HepG2 (cell line): ENCODE data around the gene CA5B. TPM values are rescaled to one million over a fixed set of nuclear protein-coding genes. Genes with fewer than 3 reads are reported as not detected.

Experiments
- ELF4 ChIP-seq: sonication (generic); formaldehyde crosslinking; IDR thresholded peaks from 2 replicates; pipeline ENCODE4 v1.5.0; 2020; ENCODE audit warnings: missing genetic modification reagents, mild to moderate bottlenecking, moderate library complexity, borderline replicate concordance
- ETS1 ChIP-seq: sonication (generic); formaldehyde crosslinking; IDR thresholded peaks from 2 replicates; pipeline ENCODE4 v1.4.0; 2020; ENCODE audit warnings: missing genetic modification reagents
- GABPB1 ChIP-seq: IDR thresholded peaks from 2 replicates; pipeline ENCODE4 v1.6.1; 2016; ENCODE audit warnings: mild to moderate bottlenecking, missing genetic modification reagents, moderate library complexity, missing compliant biosample characterization
- IKZF1 ChIP-seq: fragments of 450-650 bp; IDR thresholded peaks from 2 replicates; pipeline ENCODE4 v1.7.1; 2016
- IRX3 ChIP-seq: sonication (generic); formaldehyde crosslinking; IDR thresholded peaks from 2 replicates; pipeline ENCODE4 v1.8.1; 2023; ENCODE audit warnings: mild to moderate bottlenecking, low read depth, missing genetic modification reagents, borderline replicate concordance
- KLF15 ChIP-seq: sonication (generic); formaldehyde crosslinking; IDR thresholded peaks from 2 replicates; pipeline ENCODE4 v1.8.1; 2023; ENCODE audit warnings: borderline replicate concordance, mild to moderate bottlenecking, inconsistent platforms, missing genetic modification reagents, mixed read lengths
- MATR3 ChIP-seq: sonication (generic); formaldehyde crosslinking; IDR thresholded peaks from 2 replicates; pipeline ENCODE4 v1.4.0; 2020; ENCODE audit warnings: missing genetic modification reagents
- NFIC ChIP-seq: IDR thresholded peaks from 2 replicates; pipeline ENCODE4 v1.6.1; 2012; ENCODE audit warnings: mild to moderate bottlenecking, low read length, inconsistent platforms
- NR2F2 ChIP-seq: IDR thresholded peaks from 2 replicates; pipeline ENCODE4 v1.6.1; 2012; ENCODE audit warnings: low read depth, inconsistent platforms, borderline replicate concordance
- RFXANK ChIP-seq: IDR thresholded peaks from 2 replicates; pipeline ENCODE4 v1.6.1; 2016
- RXRA ChIP-seq: sonication (generic); formaldehyde crosslinking; IDR thresholded peaks from 2 replicates; pipeline ENCODE4 v1.5.1; 2020; ENCODE audit warnings: missing genetic modification reagents
- RXRB ChIP-seq: IDR thresholded peaks from 2 replicates; pipeline ENCODE4 v1.6.1; 2016; ENCODE audit warnings: borderline replicate concordance, missing genetic modification reagents, missing compliant biosample characterization
- SNAI1 ChIP-seq: sonication (generic); formaldehyde crosslinking; IDR thresholded peaks from 2 replicates; pipeline ENCODE4 v1.5.0; 2020; ENCODE audit warnings: mild to moderate bottlenecking, missing genetic modification reagents, borderline replicate concordance
- SOX13 ChIP-seq, 3 experiments: fragments of 450-650 bp in 1 of 3; sonication (generic) in 1 of 3; formaldehyde crosslinking in 1 of 3; IDR thresholded peaks in 2 of 3; conservative IDR thresholded peaks in 1 of 3; 2 replicates each; pipeline versions ENCODE4 v1.5.0 to v1.6.1; 2016 to 2020; ENCODE audit warnings: antibody characterized with exemption in 1 of 3, mild to moderate bottlenecking in 1 of 3, missing compliant biosample characterization in 1 of 3, missing genetic modification reagents in 1 of 3, moderate library complexity in 1 of 3
- STAT5B ChIP-seq: sonication (generic); formaldehyde crosslinking; IDR thresholded peaks from 2 replicates; pipeline ENCODE4 v1.4.0; 2020; ENCODE audit warnings: missing genetic modification reagents
- TOE1 ChIP-seq: sonication (generic); formaldehyde crosslinking; IDR thresholded peaks from 2 replicates; pipeline ENCODE4 v1.4.0; 2020; ENCODE audit warnings: mild to moderate bottlenecking, missing genetic modification reagents
- YEATS2 ChIP-seq: sonication (generic); formaldehyde crosslinking; IDR thresholded peaks from 2 replicates; pipeline ENCODE4 v1.4.0; 2020; ENCODE audit warnings: missing genetic modification reagents, borderline replicate concordance
- ZFP91 ChIP-seq: sonication (generic); formaldehyde crosslinking; IDR thresholded peaks from 2 replicates; pipeline ENCODE4 v1.9.0; 2022; ENCODE audit warnings: missing genetic modification reagents, mild to moderate bottlenecking, borderline replicate concordance
- ZNF136 ChIP-seq: sonication (generic); formaldehyde crosslinking; IDR thresholded peaks from 2 replicates; pipeline ENCODE4 v1.8.1; 2022; ENCODE audit warnings: low read depth, mild to moderate bottlenecking, moderate library complexity, missing genetic modification reagents
- ZNF292 ChIP-seq: sonication (generic); formaldehyde crosslinking; IDR thresholded peaks from 2 replicates; pipeline ENCODE4 v1.8.1; 2022; ENCODE audit warnings: mild to moderate bottlenecking, low read depth, missing genetic modification reagents, borderline replicate concordance
- ZNF350 ChIP-seq: sonication (generic); formaldehyde crosslinking; IDR thresholded peaks from 2 replicates; pipeline ENCODE4 v1.4.0; 2020; ENCODE audit warnings: mild to moderate bottlenecking, low read depth, missing genetic modification reagents, borderline replicate concordance
- ZNF451 ChIP-seq: sonication (generic); formaldehyde crosslinking; IDR thresholded peaks from 2 replicates; pipeline ENCODE4 v1.5.0; 2020; ENCODE audit warnings: mild to moderate bottlenecking, missing genetic modification reagents
- ZNF556 ChIP-seq: sonication (generic); formaldehyde crosslinking; IDR thresholded peaks from 2 replicates; pipeline ENCODE4 v1.4.0; 2020; ENCODE audit warnings: mild to moderate bottlenecking, missing genetic modification reagents, borderline replicate concordance
- ZNF607 ChIP-seq: sonication (generic); formaldehyde crosslinking; IDR thresholded peaks from 2 replicates; pipeline ENCODE4 v1.5.1; 2020; ENCODE audit warnings: missing genetic modification reagents, mild to moderate bottlenecking, borderline replicate concordance
- ZNF619 ChIP-seq: sonication (generic); formaldehyde crosslinking; IDR thresholded peaks from 2 replicates; pipeline ENCODE4 v1.4.0; 2020; ENCODE audit warnings: mild to moderate bottlenecking, missing genetic modification reagents
- ZNF652 ChIP-seq: IDR thresholded peaks from 2 replicates; pipeline ENCODE4 v1.6.1; 2016; ENCODE audit warnings: low read depth, borderline replicate concordance
- ZNF841 ChIP-seq: sonication (generic); formaldehyde crosslinking; IDR thresholded peaks from 2 replicates; pipeline ENCODE4 v1.8.1; 2023; ENCODE audit warnings: missing genetic modification reagents, borderline replicate concordance
- polyA plus RNA-seq, 8 experiments: library from polyadenylated mRNA; depleted of rRNA in 3 of 8; stranded (reverse) in 7 of 8; unstranded in 1 of 8; fragments of >200 nt; fragmentation: Illumina TruSeq in 4 of 8; extraction: Trizol in 4 of 8; gene quantifications; 2 replicates each; pipeline versions ENCODE4 v1.2.1 to v1.2.3, GENCODE V29; 2011 to 2016; ENCODE audit warnings: low read depth in 4 of 8, missing spikeins in 1 of 8, mixed read lengths in 1 of 8; ENCODE audit not compliant: insufficient read depth in 1 of 8
- total RNA-seq, 5 experiments: library from RNA; depleted of rRNA; stranded (reverse); fragments of >200 nt; fragmentation: Illumina TruSeq; extraction: Trizol; gene quantifications; 2 replicates each; pipeline ENCODE4 v1.2.3, GENCODE V29; 2016; ENCODE audit warnings: low read depth in 1 of 5
- TF ChIP-seq, protein P1 (sequence below): sonication (generic); formaldehyde crosslinking; IDR thresholded peaks from 2 replicates; pipeline ENCODE4 v1.4.0; 2020; ENCODE audit warnings: mild to moderate bottlenecking, missing genetic modification reagents

The CA5B gene
- total and polyA plus RNA-seq, 2 of the 13 experiments (the other 11 are each of a cell fraction or from before 2014, with no cell fraction given): 1.7 to 2.2 TPM

GRCh38 chrX:15744181-15744867 lies 6.3 kb downstream of the CA5B start (continued):
- TF ChIP-seq SOX13 (IDR thresholded peaks at IDR 0.05) (peak; percentile 75), SOX13 (CRISPR knock-in tag; conservative IDR thresholded peaks at IDR 0.05 in 1 of 2, IDR thresholded peaks at IDR 0.05 in 1 of 2) (peak in 1 of 2 experiments; percentile 98; a peak in 2 of 4 replicates), ZNF619 (CRISPR knock-in tag) (no peak), RXRB (peak; percentile 70; the same call in 1 of the 2 replicates), RFXANK (CRISPR knock-in tag) (no peak), GABPB1 (CRISPR knock-in tag) (peak; percentile 44), STAT5B (no peak), ZNF350 (CRISPR knock-in tag) (peak; percentile 65; the same call in 1 of the 2 replicates), RXRA (peak; percentile 94), ZNF451 (CRISPR knock-in tag) (no peak), KLF15 (no peak), NR2F2 (peak; percentile 71; the same call in 1 of the 2 replicates), YEATS2 (CRISPR knock-in tag) (peak; percentile 50; the same call in 1 of the 2 replicates), ZNF556 (no peak), TOE1 (CRISPR knock-in tag) (no peak), ZFP91 (CRISPR knock-in tag) (peak; percentile 45; the same call in 1 of the 2 replicates), IKZF1 (no peak), IRX3 (no peak), MATR3 (CRISPR knock-in tag) (no peak), ZNF607 (CRISPR knock-in tag) (no peak), ZNF652 (no peak), ZNF292 (CRISPR knock-in tag) (0 out of 2 replicates have a peak, but pooled peaks have one; percentile 19), ETS1 (CRISPR knock-in tag) (no peak), ZNF841 (CRISPR knock-in tag) (no peak), SNAI1 (no peak), NFIC (peak; percentile 78), ELF4 (CRISPR knock-in tag) (no peak), ZNF136 (CRISPR knock-in tag) (no peak)
- TF ChIP-seq, protein P1, sequence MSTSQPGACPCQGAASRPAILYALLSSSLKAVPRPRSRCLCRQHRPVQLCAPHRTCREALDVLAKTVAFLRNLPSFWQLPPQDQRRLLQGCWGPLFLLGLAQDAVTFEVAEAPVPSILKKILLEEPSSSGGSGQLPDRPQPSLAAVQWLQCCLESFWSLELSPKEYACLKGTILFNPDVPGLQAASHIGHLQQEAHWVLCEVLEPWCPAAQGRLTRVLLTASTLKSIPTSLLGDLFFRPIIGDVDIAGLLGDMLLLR: no peak
